HepG2 (cell line): ENCODE results near the gene ADGRG1. TPM values are rescaled to one million over a fixed set of nuclear protein-coding genes. Genes with fewer than 3 reads are reported as not detected.

ENCODE experiments used
- ATAC-seq: fragments of 200-7000 bp; cut with Tn5 transposase; 3 replicates; pipeline ENCODE4 v1.9.1; 2020; ENCODE audit warnings: mild to moderate bottlenecking, moderate library complexity
- BruUV-seq: library from RNA; stranded (reverse); fragments of 400-500 nt; replicated peaks from 2 replicates; lab custom pipeline; 2021; lab: Mats Ljungman, UMichigan
- CTCF ChIA-PET: fragments of 300-600 bp; formaldehyde crosslinking; extraction: SDS; loops from one replicate; lab custom pipeline; 2021; ENCODE audit warnings: low total read pairs, inconsistent platforms, low intra/inter-chr PET ratio; lab: Yijun Ruan, JAX
- POLR2A ChIA-PET: fragments of 350-600 bp; sonication (Branson Sonifier 250); formaldehyde crosslinking; loops from one replicate; lab custom pipeline; 2020; ENCODE audit warnings: antibody characterized with exemption, inconsistent platforms; lab: Yijun Ruan, JAX
- DNase-seq: peaks from one replicate; pipeline ENCODE4 v3.0.0-alpha.2; 2015; ENCODE audit warnings: low spot score
- FAIRE-seq: peaks from 3 replicates; lab custom pipeline; 2011; peaks lifted over from hg19 to GRCh38; lab: Jason Lieb, UNC
- H2AFZ ChIP-seq: one replicate; pipeline ENCODE4 v1.6.1; 2011; ENCODE audit warnings: low read length, inconsistent platforms
- H3K27ac ChIP-seq: fragments of 300-600 bp; 3 replicates; pipeline ENCODE4 v1.8.0; 2011; ENCODE audit warnings: mixed run types, mild to moderate bottlenecking, mixed read lengths, low read length, inconsistent platforms; ENCODE audit not compliant: insufficient read depth; ENCODE audit errors: extremely low read length
- H3K27me3 ChIP-seq, 2 experiments: fragments of 200-600 bp in 1 of 2; 2 replicates in 1 of 2; 3 replicates in 1 of 2; pipeline versions ENCODE4 v1.6.0 to v1.8.0; 2011; ENCODE audit warnings: low read length in 2 of 2, mild to moderate bottlenecking in 2 of 2, moderate library complexity in 2 of 2, inconsistent platforms in 1 of 2; ENCODE audit not compliant: insufficient read depth in 2 of 2, control insufficient read depth in 1 of 2
- H3K36me3 ChIP-seq, 2 experiments: fragments of 200-600 bp in 1 of 2; replicated peaks in 1 of 2; 2 replicates in 1 of 2; 3 replicates in 1 of 2; pipeline versions ENCODE4 v1.5.1 to v1.8.0; 2011; ENCODE audit warnings: low read length in 2 of 2, inconsistent platforms in 1 of 2; ENCODE audit not compliant: insufficient read depth in 2 of 2, control insufficient read depth in 1 of 2
- H3K4me1 ChIP-seq: 2 replicates; pipeline ENCODE4 v1.5.1; 2012; ENCODE audit warnings: low read length, inconsistent platforms; ENCODE audit not compliant: insufficient read depth
- H3K4me2 ChIP-seq: 2 replicates; pipeline ENCODE4 v1.6.0; 2011; ENCODE audit warnings: low read depth, low read length, inconsistent platforms
- H3K4me3 ChIP-seq, 3 experiments: fragments of 200-600 bp in 1 of 3; sonication (generic), shearing (Covaris generic) in 1 of 3; replicated peaks in 1 of 3; 2 replicates each; pipeline ENCODE4 v1.5.1; 2011 to 2016; ENCODE audit warnings: low read length in 3 of 3, inconsistent platforms in 2 of 3, low read depth in 2 of 3, mild to moderate bottlenecking in 2 of 3, control low read depth in 1 of 3, mixed read lengths in 1 of 3; ENCODE audit not compliant: insufficient read depth in 1 of 3
- H3K79me2 ChIP-seq: one replicate; pipeline ENCODE4 v1.6.1; 2011; ENCODE audit warnings: low read length, inconsistent platforms; ENCODE audit not compliant: insufficient read depth
- H3K9ac ChIP-seq: 2 replicates; pipeline ENCODE4 v1.6.0; 2011; ENCODE audit warnings: mild to moderate bottlenecking, low read depth, low read length, inconsistent platforms; ENCODE audit not compliant: insufficient read depth
- H3K9me3 ChIP-seq: 2 replicates; pipeline ENCODE4 v1.5.1; 2012; ENCODE audit warnings: mild to moderate bottlenecking, low read length
- H4K20me1 ChIP-seq: 2 replicates; pipeline ENCODE4 v1.6.0; 2011; ENCODE audit warnings: inconsistent platforms, mild to moderate bottlenecking, low read length, moderate library complexity; ENCODE audit not compliant: insufficient read depth
- ATF7-NPFF ChIP-seq: sonication (generic); formaldehyde crosslinking; IDR thresholded peaks from 2 replicates; pipeline ENCODE4 v1.8.1; 2023; ENCODE audit warnings: mild to moderate bottlenecking, low read depth, missing genetic modification reagents, moderate library complexity
- CBX5 ChIP-seq: sonication (generic); formaldehyde crosslinking; IDR thresholded peaks from 2 replicates; pipeline ENCODE4 v1.4.0; 2020; ENCODE audit warnings: missing genetic modification reagents, borderline replicate concordance
- EZH2 ChIP-seq: conservative IDR thresholded peaks from 2 replicates; pipeline ENCODE4 v1.6.1; 2012; ENCODE audit warnings: mild to moderate bottlenecking, low read depth, low read length, moderate library complexity
- GFI1 ChIP-seq: sonication (generic); formaldehyde crosslinking; IDR thresholded peaks from 2 replicates; pipeline ENCODE4 v1.5.0; 2020; ENCODE audit warnings: missing genetic modification reagents, mild to moderate bottlenecking, borderline replicate concordance
- HNF4A ChIP-seq: sonication (generic); formaldehyde crosslinking; IDR thresholded peaks from 2 replicates; pipeline ENCODE4 v1.4.0; 2020; ENCODE audit warnings: missing genetic modification reagents
- KMT2B ChIP-seq: IDR thresholded peaks from 2 replicates; pipeline ENCODE4 v1.6.1; 2016; ENCODE audit warnings: missing genetic modification reagents, missing compliant biosample characterization
- MATR3 ChIP-seq: sonication (generic); formaldehyde crosslinking; IDR thresholded peaks from 2 replicates; pipeline ENCODE4 v1.4.0; 2020; ENCODE audit warnings: missing genetic modification reagents
- MYC ChIP-seq: sonication (generic); formaldehyde crosslinking; IDR thresholded peaks from 2 replicates; pipeline ENCODE4 v1.9.0; 2021; ENCODE audit warnings: missing genetic modification reagents, borderline replicate concordance
- NONO ChIP-seq, 2 experiments: fragments of 450-650 bp in 1 of 2; sonication (generic) in 1 of 2; formaldehyde crosslinking in 1 of 2; IDR thresholded peaks in 1 of 2; conservative IDR thresholded peaks in 1 of 2; 2 replicates each; pipeline versions ENCODE4 v1.6.1 to v1.8.0; 2017 to 2022; ENCODE audit warnings: mild to moderate bottlenecking in 1 of 2, missing genetic modification reagents in 1 of 2, moderate library complexity in 1 of 2
- REXO4 ChIP-seq: sonication (generic); formaldehyde crosslinking; IDR thresholded peaks from 2 replicates; pipeline ENCODE4 v1.8.0; 2022; ENCODE audit warnings: missing genetic modification reagents, mild to moderate bottlenecking, borderline replicate concordance
- RNF2 ChIP-seq: fragments of 450-650 bp; conservative IDR thresholded peaks from 2 replicates; pipeline ENCODE4 v1.6.1; 2016; ENCODE audit warnings: low read depth
- SOX5 ChIP-seq: IDR thresholded peaks from 2 replicates; pipeline ENCODE4 v1.6.1; 2016; ENCODE audit warnings: borderline replicate concordance
- ZNF142 ChIP-seq: sonication (generic); formaldehyde crosslinking; IDR thresholded peaks from 2 replicates; pipeline ENCODE4 v1.4.0; 2020; ENCODE audit warnings: missing genetic modification reagents
- WGBS: methylation state at CpG from one replicate; pipeline ENCODE4 v1.1.6; 2017; ENCODE audit warnings: low lambda C conversion rate; 5-methylcytosine and 5-hydroxymethylcytosine counted together
- in situ Hi-C: cut with HindIII; loops from 2 replicates; pipeline ENCODE4 v1.10.0; 2017; ENCODE audit warnings: low pct_unique_long_range_greater_than_20kb; ENCODE audit not compliant: extremely low pct_ligation_motif_present
- intact Hi-C: fragments of 100-400 bp; cut with micrococcal nuclease; formaldehyde crosslinking; loops from one replicate; pipeline ENCODE4 v1.10.0; 2022; ENCODE audit not compliant: unreplicated experiment
- polyA plus RNA-seq, 8 experiments: library from polyadenylated mRNA; depleted of rRNA in 3 of 8; stranded (reverse) in 7 of 8; unstranded in 1 of 8; fragments of >200 nt; fragmentation: Illumina TruSeq in 4 of 8; extraction: Trizol in 4 of 8; gene quantifications; 2 replicates each; pipeline versions ENCODE4 v1.2.1 to v1.2.3, GENCODE V29; 2011 to 2016; ENCODE audit warnings: low read depth in 4 of 8, missing spikeins in 1 of 8, mixed read lengths in 1 of 8; ENCODE audit not compliant: insufficient read depth in 1 of 8
- total RNA-seq, 5 experiments: library from RNA; depleted of rRNA; stranded (reverse); fragments of >200 nt; fragmentation: Illumina TruSeq; extraction: Trizol; gene quantifications; 2 replicates each; pipeline ENCODE4 v1.2.3, GENCODE V29; 2016; ENCODE audit warnings: low read depth in 1 of 5

ADGRG1 gene
- total and polyA plus RNA-seq, 2 of the 13 experiments (the other 11 are each of a cell fraction or from before 2014, with no cell fraction given), result 2.7 to 5.9 TPM

GRCh38 chr16:57704905-57705852, 76.7 kb downstream of the ADGRG1 start (continued):
- TF ChIP-seq ZNF142 (CRISPR knock-in tag) (no peak), MYC (0 out of 2 replicates have a peak, but pooled peaks have one; percentile 6), SOX5 (CRISPR knock-in tag) (no peak), GFI1 (CRISPR knock-in tag) (no peak)

GRCh38 chr16:57706717-57707116, 78.3 kb downstream of the ADGRG1 start:
- no peaks in the 10 kb centered on the region for H3K36me3 ChIP-seq
- POLR2A ChIA-PET, result no interaction called here
- H4K20me1 ChIP-seq, result no peaks in the 10 kb centered on the region
- BruUV-seq, result no TSS peak
- no peaks in the 10 kb centered on the region for H3K27me3 ChIP-seq
- 69% methylated on average over 1 of the region's 1 CpG for WGBS
- no peaks in the 10 kb centered on the region for H3K9me3 ChIP-seq
- H3K79me2 ChIP-seq, result no peaks in the 10 kb centered on the region
- no peak for DNase-seq
- H3K4me2 ChIP-seq, result no peak overlapping the region
- H3K27ac ChIP-seq, result no peak overlapping the region
- CTCF ChIA-PET, result no interaction called here
- no peak for ATAC-seq
- FAIRE-seq, result no peak
- H3K4me1 ChIP-seq, result peaks cover 72% of the 10 kb centered on the region
- no peak overlapping the region for H2AFZ ChIP-seq
- in situ Hi-C loops, result no loop called here
- no peak overlapping the region for H3K9ac ChIP-seq
- no peak overlapping the region for H3K4me3 ChIP-seq
- intact Hi-C loops, result no loop called here
- TF ChIP-seq CBX5 (CRISPR knock-in tag) (no peak), HNF4A (CRISPR knock-in tag) (no peak), ATF7-NPFF (CRISPR knock-in tag) (no peak), NONO (IDR thresholded peaks at IDR 0.05) (0 out of 2 replicates have a peak, but pooled peaks have one; percentile 18), NONO (CRISPR knock-in tag; conservative IDR thresholded peaks at IDR 0.05) (no peak), EZH2 (no peak), RNF2 (no peak), MATR3 (no peak), KMT2B (no peak), REXO4 (CRISPR knock-in tag) (no peak)
